HG03060 (cell line): ENCODE measurements around the gene LITAF.
"Not testable (repeated sequence)": the region's sequence is repeated elsewhere in the genome, so short reads cannot be mapped to it uniquely, and the experiment has no call there.

ENCODE experiments used
- ATAC-seq: cut with Tn5 transposase; IDR thresholded peaks from one replicate; pipeline ENCODE4 v1.9.1; 2021; ENCODE audit warnings: low read depth, moderate number of reproducible peaks; ENCODE audit not compliant: unreplicated experiment

The LITAF gene

GRCh38 chr16:11621920-11622651 lies 35.4 kb upstream of the LITAF start:
- no peak for ATAC-seq

- no peak for ATAC-seq
Measured at GRCh38 chr16:11621539-11621919, 34.8 kb upstream of the LITAF start.

- no peak for ATAC-seq
Measured at GRCh38 chr16:11620243-11621003, 33.7 kb upstream of the LITAF start.

GRCh38 chr16:11619327-11619851 lies 32.7 kb upstream of the LITAF start:
- ATAC-seq: no peak

DNA sequence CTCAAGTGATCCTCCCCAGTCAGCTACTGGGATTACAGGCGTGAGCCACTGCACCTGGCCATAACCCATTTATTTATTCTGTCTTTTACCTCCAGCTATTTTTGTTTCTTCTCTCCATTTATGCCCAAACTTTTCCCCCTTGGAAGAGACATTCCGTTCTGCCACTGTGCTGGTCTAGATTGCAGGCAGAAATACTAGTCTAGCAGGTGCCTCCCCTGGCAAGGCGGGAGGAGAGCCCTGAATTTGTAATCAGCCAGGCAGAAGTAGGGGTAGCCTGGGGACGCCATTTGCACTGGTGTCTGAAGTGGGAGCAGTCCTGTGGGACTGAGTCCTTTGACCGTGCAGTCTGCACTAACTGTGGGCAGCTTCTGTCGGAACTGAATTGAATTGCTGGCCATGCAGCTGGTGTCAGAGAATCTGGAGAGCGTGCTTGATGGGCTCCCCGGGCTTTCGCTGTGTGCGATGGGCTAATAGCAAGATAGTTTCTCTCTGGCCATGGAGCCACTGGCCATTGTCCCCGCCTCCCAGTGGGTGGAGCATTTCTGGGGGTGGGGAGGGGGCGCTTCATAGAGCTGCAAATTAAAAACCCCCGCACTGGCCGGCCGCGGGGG lies 31.5 kb upstream of the LITAF start:
- no peak for ATAC-seq

GRCh38 chr16:11615748-11616447 lies 29.2 kb upstream of the LITAF start:
- no peak for ATAC-seq

- ATAC-seq: no peak
Measured at GRCh38 chr16:11614587-11615175, 28.0 kb upstream of the LITAF start.

- no peak for ATAC-seq
Measured at GRCh38 chr16:11613381-11614303, 26.9 kb upstream of the LITAF start.

DNA sequence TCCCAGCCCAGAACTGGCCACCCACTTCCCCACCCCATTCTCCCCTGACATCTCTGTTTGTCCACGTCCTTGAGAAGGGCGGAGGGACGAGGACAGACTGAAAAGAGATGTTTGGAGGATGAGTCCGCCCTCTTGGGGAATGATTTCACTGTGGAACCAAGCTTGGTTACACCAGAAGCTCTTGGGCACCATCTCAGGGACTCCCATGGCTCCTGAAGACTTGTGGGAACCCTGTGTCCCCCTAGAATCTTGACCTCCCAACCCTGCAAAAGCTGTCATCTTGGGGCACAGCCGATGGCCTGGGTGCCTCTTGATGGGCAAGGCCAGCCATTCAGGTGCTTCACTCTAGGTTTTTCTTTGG lies 25.9 kb upstream of the LITAF start:
- ATAC-seq: no peak

GRCh38 chr16:11611871-11612664 lies 25.3 kb upstream of the LITAF start:
- ATAC-seq: no peak

GRCh38 chr16:11610580-11610979 lies 23.9 kb upstream of the LITAF start:
- no peak for ATAC-seq

GRCh38 chr16:11610121-11610505 lies 23.4 kb upstream of the LITAF start:
- no peak for ATAC-seq

DNA sequence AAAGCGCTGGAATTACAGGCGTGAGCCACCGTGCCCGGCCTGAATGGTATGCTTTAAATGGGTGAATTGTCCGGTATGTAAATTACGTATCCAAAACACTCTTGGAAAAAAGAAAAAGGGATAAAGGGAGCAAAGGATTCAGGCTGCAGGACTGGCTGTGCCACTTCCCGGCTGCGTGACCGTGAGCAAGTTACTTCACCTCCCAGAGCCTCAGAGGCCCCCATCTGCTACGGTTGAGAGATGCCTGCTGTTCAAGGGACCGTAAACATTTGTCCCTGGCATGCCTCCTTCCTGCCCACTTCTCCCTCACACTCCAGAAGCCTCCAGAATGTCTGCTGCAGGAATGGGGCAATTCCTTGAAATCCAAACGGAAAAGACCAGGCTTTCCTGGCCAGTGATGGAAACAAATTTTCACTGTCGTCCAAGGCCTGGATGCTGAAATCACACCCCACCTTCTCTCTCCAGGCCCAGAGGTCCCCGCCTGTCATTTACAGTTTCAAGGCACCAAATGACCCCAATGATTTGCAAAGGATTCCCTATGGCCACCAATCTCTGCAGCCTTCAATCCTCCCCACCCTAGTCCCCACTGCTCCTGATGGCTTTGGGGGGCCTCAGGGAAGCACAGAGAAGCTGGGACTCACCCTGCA lies 22.9 kb upstream of the LITAF start:
- no peak for ATAC-seq

DNA sequence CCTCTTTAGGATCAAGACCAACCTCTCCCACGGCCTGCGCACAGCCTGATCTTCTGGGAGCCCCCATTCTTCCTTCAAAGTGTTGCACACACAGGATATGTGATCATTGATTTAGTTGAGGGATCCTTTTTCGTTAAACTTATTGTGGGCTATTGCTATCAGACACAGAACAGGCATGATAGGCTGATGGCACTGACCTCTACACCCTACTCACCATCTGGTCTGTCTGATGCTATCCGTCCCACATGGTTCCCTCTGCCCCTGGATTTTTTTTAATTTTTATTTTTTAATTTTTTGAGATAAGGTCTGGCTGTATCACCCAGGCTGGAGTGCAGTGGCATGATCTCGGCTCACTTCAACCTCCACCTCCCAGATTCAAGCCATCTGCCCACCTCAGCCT lies 19.2 kb upstream of the LITAF start:
- ATAC-seq: no peak

GRCh38 chr16:11605564-11605886 lies 18.8 kb upstream of the LITAF start:
- no peak for ATAC-seq

DNA sequence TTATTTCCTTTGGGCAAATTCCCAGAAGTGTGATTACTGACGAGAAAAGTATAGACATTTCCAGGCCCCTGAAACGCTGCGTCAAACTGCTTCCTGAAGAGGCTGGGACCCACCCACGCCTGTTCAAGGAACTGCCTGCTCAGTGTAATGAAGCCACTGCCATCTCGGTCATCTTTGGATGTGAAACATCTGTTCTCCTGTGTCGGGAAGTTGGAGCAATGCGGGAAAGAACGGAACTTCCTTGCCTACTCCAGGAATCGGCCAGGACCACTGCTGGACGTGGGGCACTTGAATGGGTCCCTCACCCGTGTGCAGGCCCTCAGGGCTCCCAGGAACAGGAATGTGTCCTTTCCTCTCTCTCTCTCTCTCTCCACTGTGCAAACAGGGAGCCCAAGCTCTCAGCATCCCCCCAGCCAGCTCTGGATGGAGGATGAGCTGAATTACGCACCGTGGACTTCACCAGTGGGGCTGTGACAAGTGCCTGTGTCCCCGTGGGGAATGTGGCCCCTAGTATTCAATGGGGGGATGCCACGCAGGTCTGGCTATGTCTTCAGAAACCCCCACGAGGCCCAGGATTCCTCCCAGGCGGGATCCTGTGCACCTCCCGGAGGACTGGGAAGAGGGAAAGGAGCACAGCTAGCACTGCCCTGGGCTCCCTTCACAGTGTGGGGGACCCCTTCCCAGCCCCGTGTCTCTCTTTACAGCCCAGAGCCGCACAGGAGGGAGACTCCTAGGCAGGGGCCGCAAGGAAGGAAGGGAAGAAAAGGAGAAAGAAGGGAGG lies 18.3 kb upstream of the LITAF start:
- ATAC-seq: no peak

- not testable (repeated sequence) for ATAC-seq
Measured at GRCh38 chr16:11604296-11604695, 17.6 kb upstream of the LITAF start.

GRCh38 chr16:11603331-11603750 lies 16.6 kb upstream of the LITAF start:
- ATAC-seq: no peak
